Effector CD4-positive, alpha-beta T cell (primary cell): ENCODE results near the gene DUSP28.
"Not testable (repeated sequence)": the region's sequence is repeated elsewhere in the genome, so short reads cannot be mapped to it uniquely, and the experiment has no call there.

Source experiments
- DNase-seq: peaks from one replicate; pipeline ENCODE4 v3.0.0-alpha.2; 2020

The DUSP28 gene

DNA sequence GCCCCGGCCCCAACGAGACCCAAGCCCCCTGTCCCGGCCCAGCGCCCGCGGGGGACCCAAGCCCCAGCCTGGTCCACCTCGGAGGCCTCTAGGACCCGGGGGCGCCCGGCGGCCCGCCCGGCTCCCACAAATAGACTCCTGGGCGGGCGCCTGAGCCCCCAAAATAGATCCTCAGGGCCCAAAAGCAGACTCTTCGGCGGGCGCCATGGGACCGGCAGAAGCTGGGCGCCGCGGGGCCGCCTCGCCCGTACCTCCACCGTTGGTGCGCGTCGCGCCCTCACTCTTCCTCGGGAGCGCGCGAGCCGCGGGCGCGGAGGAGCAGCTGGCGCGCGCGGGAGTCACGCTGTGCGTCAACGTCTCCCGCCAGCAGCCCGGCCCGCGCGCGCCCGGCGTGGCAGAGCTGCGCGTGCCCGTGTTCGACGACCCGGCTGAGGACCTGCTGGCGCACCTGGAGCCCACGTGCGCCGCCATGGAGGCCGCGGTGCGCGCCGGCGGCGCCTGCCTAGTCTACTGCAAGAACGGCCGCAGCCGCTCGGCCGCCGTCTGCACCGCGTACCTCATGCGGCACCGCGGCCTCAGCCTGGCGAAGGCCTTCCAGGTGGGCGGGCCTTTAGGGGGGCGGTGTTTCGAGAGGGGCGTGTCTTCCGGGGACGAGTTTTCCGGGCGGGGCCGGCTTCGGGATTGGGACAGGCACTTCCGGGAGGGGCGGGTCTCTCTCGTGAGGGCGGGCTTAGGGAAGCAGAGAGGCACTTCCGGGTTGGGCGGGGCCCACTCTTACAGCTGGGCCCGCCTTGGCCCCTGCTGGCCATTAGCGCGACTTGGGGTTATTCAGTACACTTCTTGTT is 545 bp downstream of the DUSP28 start:
- DNase-seq: peak; percentile 99

DNA sequence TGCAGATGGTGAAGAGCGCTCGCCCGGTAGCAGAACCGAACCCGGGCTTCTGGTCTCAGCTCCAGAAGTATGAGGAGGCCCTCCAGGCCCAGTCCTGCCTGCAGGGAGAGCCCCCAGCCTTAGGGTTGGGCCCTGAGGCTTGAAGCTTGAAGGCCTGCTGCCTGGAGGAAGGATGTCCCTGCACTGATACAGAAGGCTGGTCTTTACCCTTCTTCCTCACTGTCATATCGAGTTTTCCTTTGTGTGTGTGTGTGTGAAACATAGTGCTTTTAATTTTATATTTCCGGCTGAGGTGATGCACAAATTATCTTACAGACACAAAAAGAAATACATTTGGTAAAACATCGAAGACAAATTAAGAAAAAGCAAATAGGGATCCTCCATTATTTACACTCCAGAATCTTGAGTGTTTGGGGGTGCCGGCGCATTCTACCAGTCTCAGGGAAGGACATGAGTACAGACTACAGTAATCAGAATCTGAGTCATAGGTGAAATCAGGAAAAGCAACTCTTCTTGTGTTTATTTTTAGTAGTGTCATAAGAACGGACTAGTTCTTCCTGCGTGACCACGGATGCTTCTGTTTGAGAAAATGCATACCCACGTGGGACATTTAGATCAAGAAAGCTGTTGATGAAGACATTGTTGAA is 1.3 kb downstream of the DUSP28 start:
- no peak for DNase-seq

DNA sequence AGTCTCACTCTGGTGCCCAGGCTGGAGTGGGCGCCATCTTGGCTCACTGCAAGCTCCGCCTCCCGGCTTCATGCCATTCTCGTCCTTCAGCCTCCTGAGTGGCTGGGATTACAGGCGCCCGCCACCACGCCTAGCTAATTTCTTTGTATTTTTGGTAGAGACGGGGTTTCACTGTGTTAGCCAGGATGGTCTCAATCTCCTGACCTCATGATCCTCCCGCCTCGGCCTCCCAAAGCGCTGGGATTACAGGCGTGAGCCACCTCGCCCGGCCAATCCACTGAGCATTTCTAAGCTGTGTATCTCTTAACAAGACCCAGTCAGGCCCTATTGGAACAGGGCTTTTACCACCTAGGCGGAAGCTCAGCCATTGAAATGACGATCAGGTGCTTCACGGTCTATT is 3.1 kb downstream of the DUSP28 start:
- not testable (repeated sequence) for DNase-seq

DNA sequence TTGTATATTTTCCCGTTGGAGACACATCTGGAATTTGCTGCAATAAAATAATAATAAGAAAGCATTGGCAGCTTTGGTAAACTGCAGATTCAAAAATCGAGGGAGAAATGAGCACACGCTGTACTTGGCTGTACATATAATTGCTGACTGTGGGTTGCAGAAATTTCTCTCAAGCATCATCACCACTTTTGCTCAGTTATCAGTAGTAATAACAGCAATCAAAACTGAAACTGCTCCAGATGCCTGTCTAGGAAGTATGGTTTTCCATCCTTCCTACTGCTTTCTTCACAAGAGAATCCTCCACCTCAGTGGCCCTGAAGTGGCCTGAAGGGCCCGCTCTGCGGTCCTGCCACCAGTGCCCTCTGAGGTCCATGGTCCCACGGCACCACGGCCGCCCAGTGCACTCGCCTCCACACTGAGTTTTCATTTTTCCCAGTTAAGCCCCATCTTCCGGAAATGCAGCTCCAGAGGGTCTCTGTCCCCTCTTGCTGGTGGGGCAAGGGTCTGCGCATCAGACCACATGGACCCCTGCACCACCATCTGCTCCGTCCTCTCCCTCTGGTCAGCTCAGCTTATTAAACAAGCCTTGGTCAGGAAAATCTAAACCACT is 3.9 kb downstream of the DUSP28 start:
- no peak for DNase-seq

DNA sequence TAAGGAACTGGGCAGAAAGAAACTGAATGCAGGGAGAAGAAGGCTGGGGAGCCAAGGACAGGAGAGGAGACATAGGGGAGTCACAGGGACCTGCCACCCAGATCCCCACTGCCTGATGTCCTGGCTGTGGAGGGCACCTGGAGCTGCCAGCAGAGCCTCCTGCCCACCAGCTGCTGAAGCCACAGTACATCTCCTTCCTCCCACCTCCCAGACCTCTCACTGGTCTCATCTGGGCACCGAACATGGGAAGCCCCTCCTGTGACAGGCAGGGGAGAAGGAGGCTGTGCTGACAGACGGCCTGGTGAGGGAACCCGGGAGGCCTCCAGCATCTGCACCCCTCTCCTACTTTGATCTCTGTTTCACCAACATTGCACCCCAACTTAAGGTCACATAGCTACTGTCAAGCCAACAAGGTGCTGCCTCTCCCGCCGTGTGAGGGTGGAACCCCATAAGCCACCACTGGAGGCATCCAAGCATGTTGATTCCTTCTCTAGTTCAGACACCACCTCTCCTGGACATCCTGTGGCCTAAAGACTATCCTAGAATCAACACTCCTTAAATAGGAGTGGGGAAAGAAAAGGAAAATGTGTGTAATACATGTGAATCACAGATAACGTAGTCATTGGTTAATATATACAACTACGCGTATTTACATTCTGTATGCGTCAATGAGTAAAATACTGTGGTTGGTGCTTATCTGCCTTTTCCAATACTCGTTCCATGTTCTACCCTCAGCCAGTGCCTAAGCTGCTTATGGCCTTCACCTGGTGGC is 4.6 kb downstream of the DUSP28 start:
- DNase-seq: peak; percentile 35

DNA sequence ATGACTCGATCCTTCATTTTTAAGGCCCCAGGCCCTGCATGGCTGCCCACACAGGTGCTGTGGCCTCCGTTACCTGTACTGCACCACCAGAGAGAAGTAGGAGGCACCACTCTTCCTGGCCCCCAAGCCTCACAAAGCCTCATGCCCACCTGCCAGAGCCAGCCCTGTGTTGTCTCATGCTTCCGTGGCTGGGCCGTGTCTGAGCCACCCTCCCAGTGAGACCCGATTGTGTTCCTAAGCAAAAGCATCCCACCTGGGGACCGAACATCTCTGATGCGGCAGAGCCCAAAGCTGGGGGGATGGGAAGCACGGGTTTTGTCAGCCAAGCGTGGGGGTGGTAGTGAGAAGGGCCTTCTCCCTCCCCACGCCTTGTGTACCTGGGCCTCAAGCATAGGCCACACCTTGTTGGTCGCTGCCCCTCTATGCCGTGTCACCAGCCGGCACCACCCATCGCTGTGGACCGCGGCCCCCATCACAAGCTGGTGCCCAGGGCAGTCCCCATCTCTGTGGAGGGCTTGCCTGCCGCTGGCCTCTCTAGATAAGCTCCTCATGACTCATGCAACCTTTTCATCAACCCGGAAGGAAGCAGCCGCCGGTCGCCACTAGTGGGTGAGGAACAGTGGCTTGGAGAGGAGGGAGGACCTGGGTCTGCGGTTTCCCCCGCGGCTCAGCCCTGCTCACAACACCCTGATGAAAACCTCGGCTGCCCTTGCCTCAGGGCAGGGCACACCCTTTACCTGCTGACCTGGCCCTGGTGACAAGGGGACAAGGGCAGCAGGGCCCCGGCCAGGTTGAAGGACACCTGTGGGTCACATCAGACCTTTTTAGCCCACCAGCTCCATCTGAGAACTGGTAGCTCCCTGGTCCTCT is 5.4 kb downstream of the DUSP28 start:
- peak; percentile 85 for DNase-seq

DNA sequence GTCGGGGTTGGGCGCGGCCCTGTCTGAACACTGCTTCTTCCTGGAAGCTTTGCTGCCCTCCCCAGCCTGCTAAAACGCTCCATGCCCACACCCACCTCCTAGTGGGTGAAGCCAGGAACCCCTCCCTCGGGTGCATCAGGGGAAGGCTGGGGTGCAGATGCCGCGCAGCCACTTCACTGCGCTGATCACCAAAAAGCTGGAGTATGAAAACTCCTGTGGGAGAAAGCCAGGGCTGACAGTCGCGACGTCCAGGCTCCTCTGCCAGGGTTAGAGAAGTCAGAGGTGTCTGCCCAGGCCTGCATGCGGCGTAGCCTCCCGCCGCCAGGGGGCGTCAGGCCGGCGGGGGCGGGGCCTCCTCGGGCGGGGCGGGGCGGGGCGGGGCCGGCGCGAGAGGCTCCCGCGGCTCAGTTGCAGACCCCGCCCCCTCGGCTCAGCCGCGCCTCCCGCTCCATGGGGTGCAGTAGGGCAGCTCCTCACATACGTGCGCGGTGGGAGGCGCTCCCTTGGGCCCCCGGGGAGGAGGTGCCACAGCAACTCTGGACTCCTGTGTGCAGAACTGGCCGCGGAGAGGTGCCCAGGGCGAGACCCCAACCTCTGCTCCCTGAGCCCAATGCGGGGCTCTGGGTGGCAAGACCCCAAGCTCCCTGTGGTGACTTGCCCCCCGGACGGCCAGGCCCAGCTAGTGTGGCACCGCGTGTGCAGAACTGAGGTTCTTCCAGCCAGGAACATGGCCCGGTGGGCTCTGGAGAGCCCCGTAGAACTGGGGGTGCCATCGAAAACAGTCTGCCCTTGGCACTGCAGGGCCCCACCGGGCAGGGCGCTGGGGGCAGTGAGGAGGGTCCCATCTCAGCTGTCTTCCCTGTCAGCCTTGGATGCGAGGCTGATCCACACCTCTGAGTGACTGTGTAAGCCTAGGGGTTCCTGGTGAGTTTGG is 6.3 kb downstream of the DUSP28 start:
- peak; percentile 92 for DNase-seq

DNA sequence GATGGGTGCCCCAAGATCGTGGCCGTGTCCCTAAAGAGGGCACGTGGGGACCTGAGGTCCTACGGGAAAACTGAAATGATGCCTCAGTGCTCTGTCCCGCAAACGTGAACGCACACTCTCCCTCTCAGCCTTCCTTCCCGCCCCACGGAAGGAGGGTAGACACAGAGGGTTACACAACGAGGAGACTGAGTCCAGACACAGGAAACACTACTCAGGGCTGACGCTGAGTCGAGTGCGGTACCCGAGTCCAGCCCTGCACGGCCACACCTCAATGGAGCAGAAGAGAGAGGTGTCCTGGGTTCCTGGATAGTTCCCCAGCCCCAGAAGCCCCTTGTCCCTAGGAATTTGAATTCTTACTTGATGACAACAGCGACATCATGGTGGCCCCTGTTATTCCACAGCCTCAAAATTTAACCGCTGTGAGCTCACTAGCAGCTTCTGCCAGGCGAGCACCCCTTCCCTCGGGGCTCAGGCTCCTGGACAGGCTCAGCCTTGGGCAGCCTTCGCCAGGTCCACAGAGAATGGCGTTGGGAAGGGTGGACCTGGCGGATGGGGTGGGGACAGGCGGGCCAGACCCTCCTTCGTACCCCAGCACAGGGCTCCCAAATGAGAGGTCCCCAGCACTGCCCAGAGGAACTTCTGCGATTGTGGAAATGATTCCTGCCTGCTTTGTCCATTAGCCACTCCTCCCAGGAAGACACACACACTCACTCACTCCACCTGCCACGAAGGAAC is 7.1 kb downstream of the DUSP28 start:
- peak; percentile 47 for DNase-seq

DNA sequence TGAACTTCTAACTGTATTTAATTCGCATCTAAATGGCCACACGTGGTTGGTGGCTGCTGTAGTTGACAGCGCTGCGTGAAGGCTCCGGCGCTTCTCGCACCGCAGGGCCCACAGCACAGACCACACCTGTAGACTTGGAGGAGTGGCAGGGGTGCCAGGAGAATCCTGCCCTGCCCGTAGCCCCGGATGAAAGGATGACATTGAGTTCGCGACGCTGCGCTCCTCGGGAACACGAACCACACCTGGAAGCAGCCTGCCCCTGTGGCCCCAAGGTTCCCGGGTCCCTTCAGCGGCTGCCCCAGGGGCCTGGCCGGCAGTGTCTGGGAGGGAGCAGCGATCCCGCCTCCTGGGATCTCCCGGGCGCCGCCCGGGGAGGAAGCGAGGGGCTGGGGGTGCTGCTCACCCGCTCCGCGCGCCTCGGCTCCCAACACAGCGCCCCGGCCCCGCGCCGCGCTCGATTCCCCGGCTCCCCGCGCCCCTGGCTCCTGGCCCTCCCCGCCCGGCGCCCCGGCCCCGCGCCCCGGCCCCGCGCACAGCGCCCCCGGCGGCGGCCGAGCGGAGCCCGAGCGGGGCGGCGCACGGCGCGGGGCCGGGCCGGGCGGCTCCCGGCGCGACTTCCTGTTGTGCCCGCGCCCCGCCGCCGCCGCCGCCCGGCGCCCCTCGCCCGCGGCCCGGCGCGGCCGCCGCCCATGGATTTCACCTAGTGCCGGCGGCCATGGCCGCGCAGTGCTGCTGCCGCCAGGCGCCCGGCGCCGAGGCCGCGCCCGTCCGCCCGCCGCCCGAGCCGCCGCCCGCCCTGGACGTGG is 7.9 kb downstream of the DUSP28 start, which contains the start of gene RNPEPL1:
TSS of gene RNPEPL1 (plus strand) at position 613 of the 806 bp plus-strand sequence. CDS start at position 716, 103 bp downstream.
- DNase-seq: peak; percentile 46

DNA sequence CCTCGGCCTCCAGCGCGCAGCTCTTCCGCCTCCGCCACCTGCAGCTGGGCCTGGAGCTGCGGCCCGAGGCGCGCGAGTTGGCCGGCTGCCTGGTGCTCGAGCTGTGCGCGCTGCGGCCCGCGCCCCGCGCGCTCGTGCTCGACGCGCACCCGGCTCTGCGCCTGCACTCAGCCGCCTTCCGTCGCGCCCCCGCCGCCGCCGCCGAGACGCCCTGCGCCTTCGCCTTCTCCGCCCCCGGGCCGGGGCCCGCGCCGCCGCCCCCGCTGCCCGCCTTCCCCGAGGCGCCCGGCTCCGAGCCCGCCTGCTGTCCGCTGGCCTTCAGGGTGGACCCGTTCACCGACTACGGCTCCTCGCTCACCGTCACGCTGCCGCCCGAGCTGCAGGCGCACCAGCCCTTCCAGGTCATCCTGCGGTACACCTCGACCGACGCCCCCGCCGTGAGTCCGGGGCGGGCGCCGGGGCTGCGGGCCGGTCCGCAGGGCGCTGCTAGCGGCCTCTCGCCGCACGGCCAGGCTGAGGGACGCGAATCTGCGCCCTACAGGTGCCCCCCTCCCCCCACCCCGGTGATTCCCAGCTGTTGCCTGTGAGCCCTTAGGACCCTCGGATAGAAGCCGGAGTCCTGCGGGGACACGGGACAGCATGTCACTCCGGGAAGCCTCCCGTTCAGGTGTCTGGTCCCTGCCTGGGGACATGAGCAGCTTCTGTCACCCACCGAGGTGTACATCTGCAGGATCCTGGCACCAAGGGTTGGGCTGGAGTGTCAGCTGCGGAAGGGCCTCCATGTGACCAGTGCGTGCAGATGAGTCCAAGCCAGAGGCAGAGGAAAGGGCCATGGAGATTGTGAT is 8.7 kb downstream of the DUSP28 start:
- DNase-seq: peak; percentile 48

DNA sequence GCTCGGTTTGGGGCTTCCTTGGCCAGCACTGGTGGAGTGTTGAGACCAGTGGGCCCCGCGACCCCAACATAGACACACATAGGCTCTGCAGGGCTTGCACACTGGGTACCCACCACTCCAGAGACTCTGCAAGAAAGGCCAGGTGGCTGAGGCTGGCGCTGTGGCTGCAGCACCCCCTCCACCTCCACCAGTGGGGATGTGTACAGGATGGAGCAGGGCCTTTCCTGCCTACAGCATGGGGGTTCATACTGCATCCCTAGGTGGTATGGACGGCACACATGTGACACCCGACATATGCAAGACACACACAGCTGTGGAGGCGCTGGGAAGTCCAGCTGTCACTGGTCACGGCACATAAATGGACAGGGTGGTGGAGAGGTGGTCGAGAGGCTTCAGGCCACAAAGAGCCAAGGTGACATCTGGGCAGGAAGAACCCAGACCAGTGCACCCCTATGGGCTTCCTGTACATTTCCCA is 9.4 kb downstream of the DUSP28 start:
- DNase-seq: no peak

DNA sequence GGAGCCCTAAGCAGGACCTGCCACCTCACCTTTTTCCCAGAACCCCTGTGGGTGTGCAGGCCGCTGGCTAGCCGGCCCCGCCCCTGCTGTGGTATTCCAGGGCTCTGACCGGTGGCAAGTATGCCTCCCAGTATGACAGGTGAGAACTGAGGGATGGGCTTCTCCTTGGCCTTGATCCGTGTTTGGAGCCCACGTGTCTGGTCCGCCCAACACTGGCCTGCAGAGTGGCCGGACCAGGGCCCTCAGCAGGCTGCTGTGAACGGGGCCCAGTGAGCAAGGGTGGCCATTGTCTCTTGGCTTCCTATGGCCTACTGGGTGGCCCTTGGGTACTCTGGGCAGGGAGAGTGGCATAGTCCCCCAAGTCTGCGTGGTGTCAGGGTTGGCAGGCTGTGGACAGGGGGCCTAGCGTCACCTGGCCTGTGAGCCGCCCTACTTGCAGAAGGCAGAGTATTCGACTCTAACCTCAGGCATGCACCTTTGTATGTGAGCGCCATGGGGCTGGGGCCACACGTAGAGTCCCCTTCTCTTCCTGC is 9.9 kb downstream of the DUSP28 start:
- no peak for DNase-seq

DNA sequence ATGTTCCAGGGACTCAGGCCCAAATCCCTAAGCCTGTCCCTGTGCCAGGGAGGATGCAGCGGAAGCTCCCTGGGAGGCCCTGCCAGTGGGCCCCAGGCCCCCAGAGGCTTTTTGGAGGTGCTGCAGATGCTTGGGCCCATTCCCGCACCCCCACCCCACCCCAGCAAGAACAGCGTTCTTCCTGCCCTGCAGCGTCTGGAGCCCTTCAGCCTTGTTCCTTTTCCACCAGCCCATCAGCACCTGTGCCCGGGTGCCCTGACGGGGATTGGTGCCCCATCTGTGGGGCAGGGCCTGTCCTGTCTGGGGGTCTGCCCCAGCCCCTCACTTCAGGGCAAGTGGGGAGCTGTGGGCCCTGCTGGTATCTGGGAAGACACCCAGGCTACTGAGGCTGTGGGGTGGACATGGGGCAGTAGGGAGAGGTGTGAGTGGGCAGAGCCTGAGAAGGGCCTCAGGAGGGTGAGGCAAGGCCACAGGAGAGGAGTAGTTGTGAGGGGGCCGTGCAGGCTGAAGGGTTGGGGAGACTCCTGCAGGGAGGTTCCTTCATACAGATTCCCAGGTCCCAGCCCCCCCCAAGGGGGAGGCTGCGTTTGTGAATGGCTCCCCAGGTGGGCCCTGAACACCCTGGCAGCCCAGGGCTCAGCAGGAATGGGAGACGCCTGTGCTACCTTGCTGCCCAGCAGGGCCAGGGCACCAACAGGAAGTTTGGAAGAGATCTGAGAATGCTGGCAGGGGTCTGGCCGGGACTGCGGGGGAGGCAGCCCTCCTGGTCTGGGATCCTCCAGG is 10.6 kb downstream of the DUSP28 start:
- DNase-seq: no peak

DNA sequence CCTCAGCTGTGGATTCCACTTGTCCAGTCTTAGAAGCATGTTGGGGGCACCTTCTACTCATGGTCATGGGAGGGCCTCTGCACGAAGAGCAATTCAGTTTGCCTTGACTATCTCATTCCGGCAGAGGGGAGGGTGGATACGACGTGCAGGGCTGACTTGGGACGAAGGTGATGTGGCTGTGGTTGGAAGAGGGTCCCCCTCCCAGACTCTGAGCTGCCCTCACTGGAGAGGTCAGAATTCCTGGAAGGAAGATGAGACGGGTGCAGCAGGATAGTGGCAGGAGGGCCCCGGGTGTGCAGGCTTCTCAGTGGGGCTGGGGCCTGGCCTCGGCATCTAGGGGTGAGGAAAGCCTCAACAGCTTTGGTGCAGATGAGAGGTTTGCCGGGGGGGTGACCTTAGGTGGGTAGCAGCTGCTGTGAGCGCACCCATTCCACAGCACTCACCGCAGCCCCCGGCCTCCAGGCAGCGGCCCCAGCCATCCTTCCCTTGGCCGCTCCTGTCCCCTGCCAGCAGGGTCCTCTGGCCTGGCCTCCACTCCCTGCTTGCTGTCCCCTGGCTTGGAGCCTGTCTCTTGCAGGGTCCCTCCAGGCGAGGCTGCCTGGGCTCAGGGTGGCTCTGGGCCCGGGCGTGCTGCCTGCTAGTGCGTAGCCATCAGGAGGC is 11.3 kb downstream of the DUSP28 start:
- DNase-seq: no peak

DNA sequence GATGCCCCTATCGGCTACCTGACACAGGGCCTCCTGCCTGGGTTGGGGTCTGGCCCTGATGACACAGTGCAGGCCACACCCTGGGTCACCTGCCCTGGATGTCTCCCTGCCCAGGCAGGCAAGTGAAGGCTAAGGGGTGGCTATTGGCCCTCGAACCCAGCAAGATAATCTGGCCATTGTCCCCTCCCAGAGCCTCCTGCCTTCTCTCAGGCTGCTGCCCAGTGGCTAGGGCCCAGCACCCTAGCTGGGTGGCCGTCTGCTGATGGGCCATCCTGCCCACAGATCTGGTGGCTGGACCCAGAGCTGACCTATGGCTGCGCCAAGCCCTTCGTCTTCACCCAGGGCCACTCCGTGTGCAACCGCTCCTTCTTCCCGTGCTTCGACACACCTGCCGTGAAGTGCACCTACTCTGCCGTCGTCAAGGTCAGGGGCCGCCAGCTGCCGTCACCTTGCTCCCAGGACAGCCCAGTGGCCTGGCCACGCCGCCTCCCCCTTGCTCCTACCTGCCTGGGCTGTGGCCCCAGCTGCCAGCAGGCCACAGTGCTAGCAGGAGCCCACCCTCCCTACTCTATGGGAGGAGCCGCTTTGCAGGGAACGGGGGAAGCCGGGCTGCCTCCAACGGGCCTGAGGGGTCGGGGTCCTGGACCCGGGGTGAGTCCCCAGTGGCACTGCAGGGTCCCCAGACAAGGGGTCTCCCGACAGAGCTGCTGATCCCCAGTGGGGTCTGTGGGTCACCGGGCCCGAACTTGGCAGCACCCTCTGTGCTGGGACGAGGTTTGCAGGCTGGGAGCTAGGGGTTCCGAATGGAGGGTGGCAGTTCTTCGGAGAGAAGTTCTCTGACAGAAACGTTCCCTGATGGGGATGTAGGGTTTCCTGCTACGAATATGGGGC is 12.2 kb downstream of the DUSP28 start:
- DNase-seq: no peak
